Islet of Langerhans (tissue), 1 donor: Measurements from ENCODE around the gene ZBTB46.

ENCODE experiments used
- FAIRE-seq: peaks from one replicate; lab custom pipeline; 2011; peaks lifted over from hg19 to GRCh38; lab: Jason Lieb, UNC

Gene ZBTB46

GRCh38 chr20:63836458-63837344 lies 5.6 kb upstream of the ZBTB46 start:
- no peak for FAIRE-seq

GRCh38 chr20:63835021-63835858 lies 4.2 kb upstream of the ZBTB46 start:
- FAIRE-seq, result peak; percentile 9

DNA sequence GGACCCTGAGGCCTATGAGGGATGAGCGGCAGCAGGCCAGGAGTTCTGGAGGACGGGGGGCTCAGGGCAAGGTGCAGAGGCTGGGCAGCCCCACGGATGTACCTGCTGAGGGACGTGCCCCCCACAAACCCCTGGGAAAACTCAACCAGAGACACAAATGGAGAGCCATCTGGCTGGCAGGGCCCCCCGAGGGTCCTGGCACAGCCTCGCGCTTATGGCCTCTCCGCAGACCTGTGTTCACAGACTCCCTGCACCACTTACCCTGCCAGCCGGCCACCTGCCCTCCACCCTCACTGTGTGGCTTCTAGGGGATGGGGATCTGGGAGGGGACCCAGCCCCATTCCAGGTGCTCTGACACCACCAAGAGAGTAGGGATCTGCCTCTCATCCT lies 3.4 kb upstream of the ZBTB46 start:
- FAIRE-seq, result no peak

GRCh38 chr20:63833776-63834490 lies 2.9 kb upstream of the ZBTB46 start:
- no peak for FAIRE-seq

DNA sequence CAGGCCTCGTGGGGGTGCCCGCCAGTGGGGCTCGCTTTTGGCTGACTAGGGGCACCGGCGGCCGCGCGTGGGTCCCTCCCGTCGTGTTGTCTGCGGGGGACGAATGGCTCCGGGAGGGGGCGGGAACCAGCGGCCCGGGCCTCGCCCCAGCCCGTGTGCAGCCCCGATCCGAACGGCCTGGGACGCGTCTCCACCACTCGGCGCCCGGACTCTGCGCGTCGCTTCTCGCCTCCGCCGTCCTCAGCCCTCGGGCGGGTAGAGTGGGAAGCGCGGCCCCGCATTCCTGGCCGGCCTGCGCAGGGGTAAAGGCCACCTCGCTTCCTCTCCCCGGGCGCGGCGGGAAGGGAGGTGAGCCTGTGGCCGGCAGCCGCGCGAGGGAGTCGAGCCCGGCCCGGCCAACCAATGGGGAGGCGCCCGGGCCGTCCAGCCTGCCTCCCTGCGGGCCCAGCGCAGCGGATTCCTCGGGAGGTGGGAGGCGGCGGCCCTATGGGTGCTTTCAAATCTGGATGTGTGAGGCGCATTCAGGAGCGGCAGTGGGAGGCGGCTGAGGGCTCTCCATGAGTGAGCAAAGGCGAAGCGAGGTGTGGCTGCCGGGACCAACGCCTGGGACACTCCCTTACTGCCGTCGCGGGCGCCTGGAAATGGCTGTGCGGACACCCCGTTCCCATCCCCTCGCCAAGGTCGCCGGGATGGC lies 1.1 kb upstream of the ZBTB46 start:
- FAIRE-seq, result no peak

DNA sequence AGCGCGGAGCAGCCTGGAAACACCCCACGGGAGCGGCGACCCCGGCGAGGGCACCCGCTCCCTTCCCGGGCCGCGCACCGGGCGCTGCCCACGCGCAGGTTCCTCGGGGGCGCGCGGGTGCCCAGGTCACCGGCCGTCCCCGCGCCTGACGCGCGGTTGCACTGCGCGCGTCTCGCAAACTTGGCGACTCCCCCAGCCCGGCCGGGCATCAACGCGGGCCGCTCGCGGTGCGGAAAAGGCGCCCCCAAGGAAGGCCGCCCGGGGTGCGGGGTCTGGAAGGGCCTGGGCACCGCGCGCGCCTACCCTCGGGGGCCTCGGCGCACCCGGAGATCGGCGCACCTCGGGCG lies 555 bp upstream of the ZBTB46 start:
- FAIRE-seq, result no peak

DNA sequence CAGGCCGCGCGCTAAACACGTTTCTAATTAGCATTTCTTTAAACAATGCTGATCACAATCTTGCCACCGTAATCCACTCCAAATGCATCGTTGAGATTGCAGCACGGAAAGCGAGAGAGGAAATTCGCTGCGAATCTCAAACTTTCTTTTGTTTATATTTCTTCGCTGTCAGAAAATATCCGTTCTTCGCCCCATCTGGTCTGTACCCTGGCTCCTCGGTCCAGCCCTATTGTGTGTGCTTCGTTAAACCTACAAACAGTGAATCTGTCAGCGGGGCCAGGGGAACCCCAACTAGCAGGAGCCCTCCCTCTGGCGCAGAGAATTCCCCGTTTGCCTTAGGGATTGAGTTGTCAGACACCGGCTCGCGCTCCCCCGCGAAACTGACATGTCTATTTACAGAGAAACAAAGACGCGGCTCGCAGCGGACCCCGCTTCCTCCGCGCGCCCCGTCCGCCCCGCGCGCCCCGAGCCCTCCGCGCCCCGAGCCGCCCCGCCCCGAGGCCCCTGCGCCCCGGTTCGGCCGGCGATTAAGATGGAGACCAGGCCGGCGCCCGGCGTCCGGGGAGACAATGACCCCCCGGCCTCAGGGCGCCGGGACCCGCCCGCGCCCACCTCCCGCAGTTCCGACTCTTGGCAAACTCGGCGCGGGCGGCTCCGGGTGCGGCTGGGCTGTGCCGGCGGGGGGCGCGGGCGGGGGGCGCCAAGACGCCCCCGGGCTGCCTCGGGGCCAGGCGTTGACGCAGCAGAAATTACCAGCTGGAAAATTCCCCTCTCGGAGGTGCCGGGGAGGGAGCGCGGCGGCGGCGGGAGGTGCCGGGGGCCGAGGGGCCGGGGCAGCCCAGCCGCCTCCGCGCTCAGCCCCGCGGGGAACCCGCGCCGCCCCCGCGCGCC lies 874 bp downstream of the ZBTB46 start:
- FAIRE-seq, result no peak

GRCh38 chr20:63829603-63829944 lies 1.5 kb downstream of the ZBTB46 start:
- FAIRE-seq, result no peak

DNA sequence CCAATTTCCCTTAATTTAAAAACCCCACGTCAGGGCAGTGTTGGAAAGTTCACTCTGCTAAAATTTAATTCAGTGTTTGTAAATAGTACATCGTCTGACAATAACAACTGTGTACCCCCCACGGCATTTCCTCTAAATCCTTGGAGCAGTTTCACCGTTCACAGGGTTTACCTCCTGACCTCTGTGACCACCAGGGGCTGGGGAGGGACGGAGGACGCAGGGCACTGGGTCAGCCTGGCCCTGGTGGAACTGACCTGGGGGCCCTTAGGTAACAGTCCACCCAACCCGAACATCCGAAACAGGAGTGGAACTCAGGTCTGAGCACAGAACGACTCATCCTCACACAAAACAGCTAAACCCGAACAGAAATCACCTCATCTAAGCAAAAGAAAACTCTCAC lies 2.1 kb downstream of the ZBTB46 start:
- no peak for FAIRE-seq

DNA sequence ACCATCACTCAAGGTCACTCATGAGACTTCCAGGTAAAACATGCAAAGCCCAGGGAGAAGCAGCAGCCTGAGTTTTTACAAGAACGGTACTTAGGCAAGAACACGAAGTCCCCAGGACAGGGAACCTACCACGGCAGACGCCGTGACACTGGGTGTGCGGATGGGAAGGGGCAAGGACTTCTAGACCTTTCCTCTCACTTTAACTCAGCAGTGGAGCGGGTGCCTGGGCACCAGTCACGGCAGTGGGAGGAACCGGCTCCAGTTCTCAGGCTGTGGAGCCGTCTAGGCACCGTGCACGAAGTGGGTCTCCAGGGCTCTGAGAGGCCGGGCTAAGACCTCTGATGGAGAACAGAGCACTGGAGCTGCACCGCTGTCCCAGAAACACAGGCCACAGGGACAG lies 2.5 kb downstream of the ZBTB46 start:
- FAIRE-seq, result no peak

DNA sequence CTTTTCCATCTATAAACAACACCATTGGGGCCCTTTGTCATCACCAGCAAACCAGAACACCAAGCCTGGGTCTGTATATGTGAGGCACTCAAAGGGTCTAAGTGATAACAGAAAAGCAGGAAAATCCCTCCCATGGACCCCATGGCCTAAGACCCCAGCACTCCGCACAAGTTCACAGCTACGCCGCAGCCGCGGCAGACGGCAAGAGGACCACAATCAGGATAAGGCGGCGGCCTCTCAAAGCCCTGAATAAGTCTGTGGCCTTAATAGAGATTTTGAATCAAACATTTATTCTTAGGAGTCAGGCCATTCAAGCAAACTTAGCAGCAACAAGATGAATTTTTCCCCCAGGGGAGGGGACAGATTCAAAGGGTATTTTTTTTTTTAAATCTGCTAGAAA lies 2.9 kb downstream of the ZBTB46 start:
- no peak for FAIRE-seq

DNA sequence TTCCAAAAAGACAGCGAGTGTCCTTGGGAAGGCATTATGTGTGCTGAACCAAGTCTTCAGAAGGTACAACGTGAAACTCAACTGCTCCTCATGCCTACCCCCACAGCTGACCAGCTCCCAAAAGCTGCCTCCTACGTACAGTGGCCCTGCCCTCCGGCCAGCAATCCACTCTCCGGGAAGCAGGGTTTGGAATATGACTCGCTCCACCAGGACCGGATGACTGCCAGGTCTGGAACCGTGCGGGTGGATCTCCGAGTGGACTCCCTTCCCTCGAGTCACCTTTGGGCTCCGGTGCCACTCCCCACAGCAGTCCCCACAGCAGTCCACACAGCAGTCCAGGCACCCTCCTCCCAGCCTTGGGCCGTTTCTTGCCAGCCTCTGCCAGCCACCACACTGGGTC lies 4.3 kb downstream of the ZBTB46 start:
- no peak for FAIRE-seq

- no peak for FAIRE-seq
Observed at GRCh38 chr20:63825331-63826118, 5.5 kb downstream of the ZBTB46 start.

DNA sequence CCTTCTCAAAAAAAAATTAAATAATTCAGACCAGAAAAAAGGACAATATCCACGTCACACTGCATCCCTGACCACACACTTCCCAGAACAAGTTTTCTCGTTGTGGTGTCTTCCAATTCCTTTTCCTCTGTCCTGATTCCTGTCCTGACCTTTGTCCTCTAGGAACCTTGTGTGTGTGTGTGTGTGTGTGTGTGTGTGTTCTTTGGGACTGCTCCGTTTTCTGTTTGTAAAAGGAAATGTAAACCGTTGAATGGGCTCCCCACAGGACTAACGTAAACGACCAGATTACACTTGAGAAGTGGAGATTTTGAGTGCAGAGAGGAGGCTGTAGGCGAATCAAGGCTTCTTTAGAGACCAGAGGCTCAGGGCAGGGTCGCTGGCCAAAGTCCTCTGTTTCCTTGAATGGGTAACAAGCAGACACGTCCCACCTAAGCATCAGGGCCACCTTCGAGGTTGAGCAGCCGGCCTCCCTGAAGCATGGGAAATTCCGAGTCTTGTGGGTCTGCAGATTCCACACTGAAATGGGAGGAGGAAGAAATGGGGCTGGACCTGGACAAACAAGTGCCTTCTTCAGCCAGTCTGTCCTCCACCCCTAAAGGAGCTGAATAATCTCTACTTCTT lies 7.3 kb downstream of the ZBTB46 start:
- FAIRE-seq, result no peak

GRCh38 chr20:63822276-63822696 lies 8.8 kb downstream of the ZBTB46 start:
- FAIRE-seq, result no peak

DNA sequence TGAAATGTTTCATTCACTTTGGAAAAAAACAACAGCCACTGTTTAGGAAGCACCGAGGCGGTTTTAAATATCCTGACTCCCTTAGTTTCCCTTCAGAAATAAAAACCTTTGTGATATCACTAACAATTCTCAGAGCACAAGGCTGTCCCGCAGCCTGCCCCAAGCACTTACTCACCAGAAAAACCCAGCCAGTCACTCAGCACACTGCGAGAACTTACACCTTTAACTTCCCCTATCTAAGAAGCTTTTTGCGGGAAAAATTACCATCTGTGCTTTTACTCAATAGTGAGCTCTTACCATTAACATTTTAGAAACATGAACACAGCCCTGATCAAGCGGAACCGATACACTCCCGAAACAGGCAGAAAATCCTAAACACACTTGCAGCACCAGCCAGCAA lies 9.3 kb downstream of the ZBTB46 start:
- no peak for FAIRE-seq

DNA sequence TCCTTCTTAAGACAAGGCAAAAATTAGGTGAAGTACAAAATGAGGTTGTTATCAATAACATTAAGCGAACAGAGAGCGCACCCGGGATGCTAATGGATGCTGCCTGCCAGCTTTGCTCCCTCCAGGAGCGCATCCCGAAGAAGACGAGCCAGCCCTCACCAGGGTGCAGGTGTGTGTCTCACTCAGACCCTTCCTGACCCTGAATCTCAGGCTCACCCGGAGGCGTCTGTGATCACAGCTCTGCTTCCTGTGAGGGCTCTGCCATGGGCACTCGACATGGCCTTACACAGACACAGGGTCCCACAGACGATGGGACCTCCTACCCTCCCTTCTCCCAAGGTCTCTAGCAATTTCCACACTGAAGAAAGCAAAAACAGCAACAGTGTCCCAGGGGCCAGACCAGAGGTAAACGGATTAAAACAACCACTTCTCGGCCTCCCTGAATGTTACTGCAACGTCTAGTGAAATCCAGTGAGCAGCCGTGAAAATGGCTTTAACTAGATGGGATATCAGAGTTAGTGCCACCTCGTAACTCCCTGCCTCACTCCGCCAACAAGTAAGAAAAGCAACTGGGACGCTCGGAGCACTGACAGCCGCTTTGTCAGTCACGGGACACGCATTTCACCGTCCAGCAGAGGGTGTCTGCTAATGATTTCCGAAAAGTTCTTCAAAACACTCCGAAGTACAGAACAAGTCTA lies 11.7 kb downstream of the ZBTB46 start:
- FAIRE-seq, result no peak

- no peak for FAIRE-seq
Observed at GRCh38 chr20:63815615-63816253, 15.3 kb downstream of the ZBTB46 start.
